ENCODE results near the gene KPNA2. TPM values are rescaled to one million over a fixed set of nuclear protein-coding genes. Genes with fewer than 3 reads are reported as not detected.
"Not testable (repeated sequence)": the region's sequence is repeated elsewhere in the genome, so short reads cannot be mapped to it uniquely, and the experiment has no call there.

Gene KPNA2
- total RNA-seq, 4 donors from 2014 or later: 8.3 to 24.5 (median 16.5) TPM

DNA sequence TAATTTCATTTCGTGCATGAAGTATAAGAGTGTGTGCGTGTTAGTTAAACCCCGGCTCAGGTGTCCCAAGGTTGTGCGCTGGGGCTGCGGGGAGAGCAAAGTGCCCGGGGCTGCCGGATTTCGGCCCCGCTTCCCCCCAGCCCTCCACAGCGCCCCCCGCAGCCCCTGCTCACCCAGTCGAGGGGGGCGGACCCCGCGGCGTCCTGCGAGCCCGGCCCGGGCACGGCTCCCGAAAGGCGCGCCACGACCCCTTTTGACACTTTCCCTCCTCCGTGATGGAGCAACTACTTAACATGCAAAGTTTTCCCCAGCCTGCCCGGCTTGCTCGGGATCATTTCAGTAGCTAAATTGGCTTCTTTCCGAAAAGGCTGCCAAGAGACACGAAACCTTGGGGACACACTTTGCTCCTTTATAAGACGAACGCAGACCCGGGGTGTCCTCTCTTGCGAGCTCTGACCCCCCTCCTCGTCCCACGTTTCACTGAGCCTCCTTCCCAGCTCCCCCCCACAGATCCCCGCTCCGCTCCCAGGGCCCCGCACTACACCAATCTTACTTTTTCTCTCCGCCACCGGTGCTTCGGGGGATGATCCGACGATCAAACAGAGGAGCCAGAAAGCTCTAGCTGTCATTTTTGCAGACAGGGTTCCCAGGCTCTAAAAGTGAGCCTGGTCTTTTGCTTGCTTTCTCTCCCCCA lies 39.8 kb upstream of the KPNA2 start:
- TF ChIP-seq, protein P1, sequence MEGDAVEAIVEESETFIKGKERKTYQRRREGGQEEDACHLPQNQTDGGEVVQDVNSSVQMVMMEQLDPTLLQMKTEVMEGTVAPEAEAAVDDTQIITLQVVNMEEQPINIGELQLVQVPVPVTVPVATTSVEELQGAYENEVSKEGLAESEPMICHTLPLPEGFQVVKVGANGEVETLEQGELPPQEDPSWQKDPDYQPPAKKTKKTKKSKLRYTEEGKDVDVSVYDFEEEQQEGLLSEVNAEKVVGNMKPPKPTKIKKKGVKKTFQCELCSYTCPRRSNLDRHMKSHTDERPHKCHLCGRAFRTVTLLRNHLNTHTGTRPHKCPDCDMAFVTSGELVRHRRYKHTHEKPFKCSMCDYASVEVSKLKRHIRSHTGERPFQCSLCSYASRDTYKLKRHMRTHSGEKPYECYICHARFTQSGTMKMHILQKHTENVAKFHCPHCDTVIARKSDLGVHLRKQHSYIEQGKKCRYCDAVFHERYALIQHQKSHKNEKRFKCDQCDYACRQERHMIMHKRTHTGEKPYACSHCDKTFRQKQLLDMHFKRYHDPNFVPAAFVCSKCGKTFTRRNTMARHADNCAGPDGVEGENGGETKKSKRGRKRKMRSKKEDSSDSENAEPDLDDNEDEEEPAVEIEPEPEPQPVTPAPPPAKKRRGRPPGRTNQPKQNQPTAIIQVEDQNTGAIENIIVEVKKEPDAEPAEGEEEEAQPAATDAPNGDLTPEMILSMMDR (IDR thresholded peaks at IDR 0.05; ENCODE audit: low read depth): no peak

DNA sequence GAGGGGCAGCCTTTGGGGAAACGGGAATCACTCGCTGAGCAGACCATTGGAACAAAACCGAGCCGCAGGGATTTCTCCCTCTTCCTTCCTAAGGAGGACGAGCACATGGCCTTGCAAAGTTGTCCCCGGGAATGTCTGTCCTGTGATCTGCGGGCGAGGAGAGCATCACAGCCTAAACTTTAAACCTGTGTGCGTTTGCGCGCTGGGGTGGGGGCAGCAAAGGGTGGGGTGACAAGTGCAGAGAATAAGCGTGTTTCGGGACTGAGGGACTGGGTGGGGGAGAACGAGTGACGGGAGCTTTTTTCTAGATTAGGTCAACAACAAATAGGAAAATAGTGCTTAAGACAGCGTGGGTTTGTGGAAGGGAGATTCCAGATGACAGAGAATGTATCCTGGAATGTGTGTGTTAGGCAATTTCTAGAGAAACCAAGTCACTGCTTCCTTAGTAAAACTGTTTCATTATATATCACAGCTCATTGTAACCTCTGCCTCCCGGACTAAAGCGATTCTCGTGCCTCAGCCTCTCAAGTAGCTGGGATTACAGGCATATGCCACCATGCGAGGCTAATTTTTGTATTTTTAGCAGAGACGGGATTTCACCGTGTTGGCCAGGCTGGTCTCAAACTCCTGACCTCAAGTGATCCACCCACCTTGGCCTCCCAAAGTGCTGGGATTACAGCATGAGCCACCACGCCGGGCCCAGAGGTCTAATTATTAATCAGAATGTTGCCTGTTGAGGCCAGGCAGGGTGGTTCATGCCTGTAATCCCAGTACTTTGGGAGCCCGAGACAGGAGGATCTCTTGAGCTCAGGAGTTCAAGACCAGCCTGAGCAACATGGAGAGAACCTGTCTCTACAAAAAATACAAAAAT lies 39.0 kb upstream of the KPNA2 start, which contains the start of gene C17orf58:
TSS of gene C17orf58 (minus strand) at position 169 of the 871 bp plus-strand sequence. CDS start 271 bp downstream, outside the sequence.
- TF ChIP-seq, protein P1 (IDR thresholded peaks at IDR 0.05; ENCODE audit: low read depth): not testable (repeated sequence)

DNA sequence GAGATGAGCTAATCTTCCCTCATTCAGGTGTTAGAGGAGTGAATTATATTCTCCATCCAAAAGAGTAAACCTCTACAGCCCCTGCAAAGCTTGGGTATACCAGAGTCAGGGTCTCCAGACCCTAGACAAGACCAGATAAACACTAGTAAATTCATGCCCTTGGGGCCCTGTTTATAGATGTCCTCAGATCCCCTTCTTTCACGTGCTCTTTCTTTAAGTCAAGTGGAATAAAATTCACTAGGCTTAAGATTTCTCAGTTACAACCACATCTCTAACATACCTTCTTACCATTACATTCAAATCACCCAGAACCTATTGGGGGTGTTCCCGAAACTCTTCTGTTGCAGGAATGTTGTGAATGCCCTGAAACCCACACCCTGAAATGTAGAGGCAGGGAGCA lies 37.1 kb upstream of the KPNA2 start:
- TF ChIP-seq, protein P1 (IDR thresholded peaks at IDR 0.05; ENCODE audit: low read depth): no peak

DNA sequence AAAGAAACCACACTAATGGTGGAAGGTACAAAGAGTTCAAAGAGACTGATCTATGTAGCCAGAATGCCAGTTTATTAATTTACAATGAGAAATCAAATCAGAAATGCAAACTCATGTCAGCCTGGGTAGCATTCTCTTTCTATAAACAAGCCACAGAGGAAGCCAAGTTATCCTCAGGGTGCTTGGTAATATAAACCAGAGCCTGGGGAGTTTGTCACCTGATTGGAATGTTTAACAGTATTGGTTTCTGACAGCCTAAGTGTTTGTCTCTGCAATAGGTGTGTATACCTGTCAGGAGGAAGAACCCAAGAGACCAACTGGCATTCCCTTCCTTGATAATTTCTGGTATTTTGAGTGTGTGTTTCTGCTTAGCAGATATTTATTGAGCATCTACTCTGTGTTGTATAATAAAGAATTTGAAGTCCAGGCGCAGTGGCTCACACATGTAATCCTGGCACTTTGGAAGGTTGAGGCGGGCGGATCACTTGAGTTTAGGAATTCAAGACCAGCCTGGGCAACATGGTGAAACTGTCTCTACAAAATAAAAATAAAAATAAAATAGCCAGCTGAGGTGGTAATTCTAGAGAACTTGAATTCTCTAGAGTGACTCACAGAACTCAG lies 36.1 kb upstream of the KPNA2 start:
- TF ChIP-seq, protein P1 (IDR thresholded peaks at IDR 0.05; ENCODE audit: low read depth): no peak

DNA sequence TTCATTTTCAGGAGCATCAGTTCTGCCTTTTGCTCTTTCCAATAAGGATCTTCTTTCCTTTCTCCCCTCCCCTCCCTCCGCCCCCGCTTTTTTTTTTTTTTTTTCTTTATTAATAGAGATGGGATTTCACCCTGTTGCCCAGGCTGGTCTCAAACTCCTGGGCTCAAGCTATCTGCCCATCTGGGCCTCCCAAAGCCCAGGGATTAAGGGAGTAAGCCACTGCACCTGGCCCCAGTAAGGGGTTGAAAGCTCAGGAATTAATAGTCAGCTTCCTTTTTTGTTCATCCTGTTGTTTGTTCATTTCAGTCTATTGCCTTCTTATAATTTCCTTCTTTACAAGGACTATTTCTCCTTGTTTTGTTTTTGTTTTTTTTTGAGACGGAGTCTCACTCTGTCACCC lies 31.3 kb upstream of the KPNA2 start:
- TF ChIP-seq, protein P1 (IDR thresholded peaks at IDR 0.05; ENCODE audit: low read depth): no peak

DNA sequence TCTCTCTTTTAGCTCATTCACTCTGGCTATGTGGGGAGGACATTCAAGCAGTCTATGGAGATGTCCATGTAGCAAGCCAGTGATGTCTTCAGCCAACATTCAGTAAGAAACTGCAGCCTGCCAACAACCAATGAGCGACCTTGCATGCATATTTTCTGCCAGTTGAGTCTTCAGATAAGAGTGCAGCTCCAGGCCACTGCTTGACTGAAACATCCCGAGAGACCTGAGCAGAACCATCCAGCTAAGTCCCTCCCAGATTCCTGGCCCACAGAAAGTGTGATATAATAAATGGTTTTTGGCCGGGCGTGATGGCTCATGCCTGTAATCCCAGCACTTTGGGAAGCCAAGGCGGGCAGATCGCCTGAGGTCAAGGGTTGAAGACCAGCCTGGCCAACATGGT lies 28.7 kb upstream of the KPNA2 start:
- TF ChIP-seq, protein P1 (IDR thresholded peaks at IDR 0.05; ENCODE audit: low read depth): no peak

DNA sequence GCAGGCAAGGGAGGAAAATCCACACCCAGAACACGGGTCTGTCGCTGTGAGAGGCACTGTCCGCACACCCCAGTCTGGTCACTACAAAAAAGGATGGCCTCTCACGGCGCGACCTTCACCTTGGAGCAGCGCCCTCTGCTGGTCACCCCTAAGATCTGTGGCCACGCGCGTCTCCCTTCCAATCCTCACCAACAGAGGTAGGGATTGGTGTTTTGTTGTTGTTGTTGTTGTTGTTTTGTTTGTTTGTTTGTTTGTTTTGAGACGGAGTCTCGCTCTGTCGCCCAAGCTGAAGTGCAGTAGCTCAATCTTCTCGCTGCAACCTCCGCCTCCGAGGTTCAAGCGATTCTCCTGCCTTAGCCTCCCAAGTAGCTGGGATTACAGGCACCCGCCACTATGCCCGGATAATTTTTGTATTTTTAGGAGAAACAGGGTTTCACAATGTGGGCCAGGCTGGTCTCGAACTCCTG lies 24.3 kb upstream of the KPNA2 start:
- TF ChIP-seq, protein P1 (IDR thresholded peaks at IDR 0.05; ENCODE audit: low read depth): no peak

Data from subcutaneous adipose tissue (tissue), 4 donors.